Heart left ventricle (tissue), 13 donors: ENCODE results near the gene MAPT.

Experiments
- CTCF ChIP-seq, 12 donors: fragments of 200-600 bp; sonication (generic) in 4 of 12; IDR thresholded peaks; one replicate each; pipeline versions ENCODE4 v1.5.0 to v1.8.0; 2018 to 2022; ENCODE audit warnings: antibody characterized with exemption in 12 of 12, mild to moderate bottlenecking in 5 of 12
- POLR2A ChIP-seq, 2 donors: fragments of 450-650 bp; IDR thresholded peaks; one replicate each; pipeline ENCODE4 v1.6.1; 2017; ENCODE audit warnings: antibody characterized with exemption in 2 of 2, mild to moderate bottlenecking in 2 of 2, moderate library complexity in 2 of 2
- donor health status: ischemic (EF 13 %, LVEDD 7.1; RV severe dilation, severe dysfunction).
- donor health status: DM: no; HTN: yes; CAD: no.
- donor health status: DM: no; HTN: no; CAD: no.
- donor health status: ischemic (EF 25% LVEDD 6.9; RV normal size, moderate dysfunction).
- donor health status: ischemic (EF 25% LVEDD 5.7; RV mildly dilated, moderate dysfunction).
- donor health status: ischemic (EF 35%, LVEDD 5.7; RV mildly dilated, moderate dysfunction).
- donor health status: nonischemic (EF 11% LVEDD 7.7; RV severe dilation, severe dysfunction).
- donor health status: DM: yes; HTN: yes; CAD: no.
- donor health status: PGD.
- donor health status: ischemic (EF 29% LVEDD 5.4; RV normal size, mild dysfunction).
- donor health status: nonischemic (EF 23%, LVEDD 6.1; RV moderate dilation, normal function).

GRCh38 chr17:45851464-45851863 lies 42.9 kb upstream of the MAPT start:
- no peak for TF ChIP-seq POLR2A (IDR thresholded peaks at IDR 0.05)
- TF ChIP-seq CTCF (IDR thresholded peaks at IDR 0.05), result no peak
